Right lobe of liver (tissue), 4 donors: ENCODE data around the gene CSK.

Source experiments
- POLR2A ChIP-seq: fragments of 450-650 bp; IDR thresholded peaks from one replicate; pipeline ENCODE4 v1.6.1; 2017; ENCODE audit warnings: antibody characterized with exemption, mild to moderate bottlenecking
- TF ChIP-seq, protein P1 (sequence below), 4 donors: fragments of 200-600 bp in 3 of 4; fragments of 450-650 bp in 1 of 4; IDR thresholded peaks; one replicate each; pipeline versions ENCODE4 v1.5.1 to v1.8.0; 2016 to 2022; ENCODE audit warnings: antibody characterized with exemption in 4 of 4, mild to moderate bottlenecking in 2 of 4
- donor health status: DM: no; HTN: no; CAD: no.
- donor health status: DM: no; HTN: no; CAD: no.
- donor health status: DM: no; HTN: yes; CAD: no.

DNA sequence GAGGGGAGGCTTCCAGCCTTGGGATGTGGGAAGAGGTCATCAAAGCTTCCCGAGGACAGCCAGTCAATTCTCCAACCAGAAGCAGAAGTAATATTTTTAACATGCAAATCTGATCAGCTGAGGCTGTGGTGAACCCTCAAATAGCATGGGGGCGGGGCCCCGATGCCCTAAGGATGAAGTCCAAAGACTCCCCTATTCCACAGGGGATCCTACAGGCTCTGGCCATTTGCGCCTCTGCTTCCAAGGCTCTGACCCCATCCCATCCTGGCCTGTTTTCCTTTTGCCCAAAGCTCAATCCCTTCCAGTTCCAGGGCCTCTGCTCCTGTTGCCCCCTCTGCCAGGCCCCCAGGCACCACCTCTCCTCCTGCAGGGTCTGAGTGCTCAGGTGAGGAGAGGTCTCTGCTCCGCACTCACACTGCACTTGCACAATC, 6.7 kb upstream of the CSK start:
- TF ChIP-seq POLR2A: no peak
- TF ChIP-seq, protein P1, sequence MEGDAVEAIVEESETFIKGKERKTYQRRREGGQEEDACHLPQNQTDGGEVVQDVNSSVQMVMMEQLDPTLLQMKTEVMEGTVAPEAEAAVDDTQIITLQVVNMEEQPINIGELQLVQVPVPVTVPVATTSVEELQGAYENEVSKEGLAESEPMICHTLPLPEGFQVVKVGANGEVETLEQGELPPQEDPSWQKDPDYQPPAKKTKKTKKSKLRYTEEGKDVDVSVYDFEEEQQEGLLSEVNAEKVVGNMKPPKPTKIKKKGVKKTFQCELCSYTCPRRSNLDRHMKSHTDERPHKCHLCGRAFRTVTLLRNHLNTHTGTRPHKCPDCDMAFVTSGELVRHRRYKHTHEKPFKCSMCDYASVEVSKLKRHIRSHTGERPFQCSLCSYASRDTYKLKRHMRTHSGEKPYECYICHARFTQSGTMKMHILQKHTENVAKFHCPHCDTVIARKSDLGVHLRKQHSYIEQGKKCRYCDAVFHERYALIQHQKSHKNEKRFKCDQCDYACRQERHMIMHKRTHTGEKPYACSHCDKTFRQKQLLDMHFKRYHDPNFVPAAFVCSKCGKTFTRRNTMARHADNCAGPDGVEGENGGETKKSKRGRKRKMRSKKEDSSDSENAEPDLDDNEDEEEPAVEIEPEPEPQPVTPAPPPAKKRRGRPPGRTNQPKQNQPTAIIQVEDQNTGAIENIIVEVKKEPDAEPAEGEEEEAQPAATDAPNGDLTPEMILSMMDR (IDR thresholded peaks at IDR 0.05): no peak
